ENCODE data around the gene DNAH9. TPM values are rescaled to one million over a fixed set of nuclear protein-coding genes. Genes with fewer than 3 reads are reported as not detected.
"Not testable (repeated sequence)": the region's sequence is repeated elsewhere in the genome, so short reads cannot be mapped to it uniquely, and the experiment has no call there.

Gene DNAH9
- total RNA-seq, 2 donors from 2014 or later: 0.52 to 9.6 TPM

GRCh38 chr17:11969565-11969964, 371.3 kb downstream of the DNAH9 start:
- DNase-seq: no peak
- H3K9me3 ChIP-seq: no peaks in the 10 kb centered on the region
- no peaks in the 10 kb centered on the region for H3K36me3 ChIP-seq (replicated peaks in 1 of 2; ENCODE audit: insufficient read depth in 1 of 2, low read depth in 2 of 2)
- ATAC-seq: no peak
- TF ChIP-seq CTCF (IDR thresholded peaks at IDR 0.05) (no peak), POLR2A (IDR thresholded peaks at IDR 0.05) (no peak)
- H3K4me3 ChIP-seq: no peak overlapping the region
- no peaks in the 10 kb centered on the region for H3K4me1 ChIP-seq
- H3K27ac ChIP-seq: no peak overlapping the region
- WGBS, 2 donors: 91 to 94% methylated on average over 2 of the region's 2 CpGs
- intact Hi-C loops (cut with DNase I): no loop called here
- no peaks in the 10 kb centered on the region for H3K27me3 ChIP-seq

GRCh38 chr17:11972741-11973140, 374.5 kb downstream of the DNAH9 start:
- WGBS, 2 donors: 93 to 97% methylated on average over 19 of the region's 19 CpGs
- H3K27me3 ChIP-seq; H3K4me3 ChIP-seq; intact Hi-C loops (cut with DNase I); H3K27ac ChIP-seq; DNase-seq; H3K4me1 ChIP-seq; ATAC-seq; H3K9me3 ChIP-seq; H3K36me3 ChIP-seq (replicated peaks in 1 of 2; ENCODE audit: insufficient read depth in 1 of 2, low read depth in 2 of 2): not testable (repeated sequence)

- no peak for ATAC-seq
- no peak for DNase-seq
- H3K36me3 ChIP-seq (replicated peaks in 1 of 2; ENCODE audit: insufficient read depth in 1 of 2, low read depth in 2 of 2): peaks cover 0 to 13% of the 10 kb centered on the region in 2 donors
- no peaks in the 10 kb centered on the region for H3K4me1 ChIP-seq
- WGBS, 2 donors: 92 to 95% methylated on average over 3 of the region's 3 CpGs
- no peaks in the 10 kb centered on the region for H3K9me3 ChIP-seq
- H3K27ac ChIP-seq: no peak overlapping the region
- H3K27me3 ChIP-seq: no peaks in the 10 kb centered on the region
- no peak overlapping the region for H3K4me3 ChIP-seq
- intact Hi-C loops (cut with DNase I): no loop called here
- TF ChIP-seq POLR2A (IDR thresholded peaks at IDR 0.05): no peak
- TF ChIP-seq CTCF (IDR thresholded peaks at IDR 0.05): no peak
These were observed 381.5 kb downstream of the DNAH9 start for GRCh38 chr17:11979795-11980194.

GRCh38 chr17:11980813-11981212, 382.5 kb downstream of the DNAH9 start:
- H3K36me3 ChIP-seq (replicated peaks in 1 of 2; ENCODE audit: insufficient read depth in 1 of 2, low read depth in 2 of 2): peaks cover 0 to 13% of the 10 kb centered on the region in 2 donors
- WGBS, 2 donors: 62 to 95% methylated on average over 2 of the region's 2 CpGs
- no peak overlapping the region for H3K27ac ChIP-seq
- no peaks in the 10 kb centered on the region for H3K4me1 ChIP-seq
- ATAC-seq (no peak), DNase-seq (no peak)
- TF ChIP-seq POLR2A (IDR thresholded peaks at IDR 0.05) (no peak), CTCF (IDR thresholded peaks at IDR 0.05) (no peak)
- no peaks in the 10 kb centered on the region for H3K27me3 ChIP-seq
- intact Hi-C loops (cut with DNase I): no loop called here
- H3K9me3 ChIP-seq: no peaks in the 10 kb centered on the region
- no peak overlapping the region for H3K4me3 ChIP-seq

GRCh38 chr17:11981862-11982261, 383.6 kb downstream of the DNAH9 start:
- no peak for ATAC-seq
- Histone ChIP-seq H3K36me3 (replicated peaks in 1 of 2; ENCODE audit: insufficient read depth in 1 of 2, low read depth in 2 of 2) (peaks cover 0 to 12% of the 10 kb centered on the region in 2 donors), H3K27ac (no peak overlapping the region), H3K27me3 (no peaks in the 10 kb centered on the region), H3K4me3 (no peak overlapping the region), H3K4me1 (no peaks in the 10 kb centered on the region), H3K9me3 (no peaks in the 10 kb centered on the region)
- TF ChIP-seq POLR2A (IDR thresholded peaks at IDR 0.05) (no peak), CTCF (IDR thresholded peaks at IDR 0.05) (no peak)
- DNase-seq: no peak
- 95 to 96% methylated on average over 4 of the region's 4 CpGs for WGBS, 2 donors
- intact Hi-C loops (cut with DNase I): no loop called here

All from body of pancreas (tissue), 4 donors.